ENCODE results near the gene CABCOCO1.

CABCOCO1 gene

DNA sequence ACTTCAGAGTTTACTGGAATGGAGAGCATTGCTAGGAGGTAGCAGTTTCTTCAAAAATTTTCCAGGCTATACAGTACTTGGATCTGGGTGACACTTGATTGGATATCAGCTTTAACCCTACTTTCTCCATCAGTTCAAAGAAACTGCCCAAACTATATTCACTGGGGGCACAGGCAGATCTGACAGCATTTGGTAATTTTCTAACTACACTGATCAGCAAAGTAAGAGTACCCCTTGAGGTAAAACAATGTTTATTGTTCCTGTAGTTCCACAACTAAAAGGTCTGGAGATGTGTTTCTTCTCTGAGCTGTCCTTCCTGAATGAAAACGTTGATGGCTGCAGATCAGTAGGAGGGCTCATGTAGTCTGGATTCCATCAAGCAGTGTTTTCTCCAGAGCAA lies 104.2 kb downstream of the CABCOCO1 start:
- Histone ChIP-seq H3K9me3 (ENCODE audit: control insufficient read depth, insufficient read depth, low read depth, low read length) (no peaks in the 10 kb centered on the region), H3K4me1 (ENCODE audit: control insufficient read depth, insufficient read depth, low read length) (no peaks in the 10 kb centered on the region; the same call in 1 of the 2 replicates), H3K27me3 (ENCODE audit: control insufficient read depth, insufficient read depth, low read length) (no peaks in the 10 kb centered on the region), H3K36me3 (ENCODE audit: control insufficient read depth, insufficient read depth, low read length) (no peaks in the 10 kb centered on the region), H3K4me3 (ENCODE audit: low read depth, low read length) (no peak overlapping the region), H3K9ac (ENCODE audit: low read length) (no peak overlapping the region), H3K27ac (ENCODE audit: low read depth, low read length) (no peak overlapping the region)

DNA sequence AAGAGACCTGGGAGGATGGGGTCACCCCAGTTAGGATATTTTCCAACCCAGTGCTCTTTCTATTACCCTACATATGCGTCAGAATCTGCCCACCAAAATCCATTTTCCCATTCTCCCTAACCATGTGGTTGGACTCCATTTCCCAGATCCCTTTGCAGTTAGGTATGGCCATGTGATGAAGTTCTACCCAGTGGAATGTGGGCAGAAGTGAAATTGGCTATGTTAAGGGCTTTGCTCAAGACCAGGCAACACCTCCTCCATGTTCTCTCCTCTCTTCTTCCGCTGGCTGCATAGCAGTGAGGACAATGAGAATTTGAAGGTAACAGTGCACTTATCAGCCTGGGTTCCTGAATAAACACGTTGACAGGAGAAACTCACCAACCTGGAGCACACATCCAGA lies 111.3 kb downstream of the CABCOCO1 start:
- Histone ChIP-seq H3K4me1 (ENCODE audit: control insufficient read depth, insufficient read depth, low read length) (no peaks in the 10 kb centered on the region), H3K27ac (ENCODE audit: low read depth, low read length) (no peak overlapping the region), H3K4me3 (ENCODE audit: low read depth, low read length) (no peak overlapping the region)

DNA sequence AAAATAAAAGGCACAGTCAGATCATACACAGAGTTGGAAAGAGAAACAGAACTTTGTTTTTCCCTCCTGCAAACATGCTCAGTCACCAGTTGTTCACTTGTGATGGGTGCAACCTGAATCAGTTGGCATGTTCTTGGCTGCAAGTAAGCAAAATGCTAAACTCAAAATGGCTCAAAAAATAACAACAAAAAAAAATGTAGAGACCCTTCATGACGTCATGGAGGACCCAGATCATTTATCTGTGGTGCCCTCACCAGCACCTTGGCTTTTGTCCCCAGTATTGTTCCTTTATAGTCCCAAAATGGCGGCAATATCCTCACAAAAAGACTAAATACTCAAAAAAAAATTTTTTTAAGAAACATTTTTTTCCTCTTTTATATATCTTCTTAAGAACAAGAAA lies 112.4 kb downstream of the CABCOCO1 start:
- H3K9me3 ChIP-seq (ENCODE audit: control insufficient read depth, insufficient read depth, low read depth, low read length) = no peaks in the 10 kb centered on the region
- H3K36me3 ChIP-seq (ENCODE audit: control insufficient read depth, insufficient read depth, low read length) = no peaks in the 10 kb centered on the region
- no peak overlapping the region for H3K9ac ChIP-seq (ENCODE audit: low read length)
- no peak overlapping the region for H3K4me3 ChIP-seq (ENCODE audit: low read depth, low read length)
- H3K27ac ChIP-seq (ENCODE audit: low read depth, low read length) = no peak overlapping the region
- no peaks in the 10 kb centered on the region for H3K27me3 ChIP-seq (ENCODE audit: control insufficient read depth, insufficient read depth, low read length)
- no peaks in the 10 kb centered on the region for H3K4me1 ChIP-seq (ENCODE audit: control insufficient read depth, insufficient read depth, low read length)

More for the DNA sequence above, 111.3 kb downstream of the CABCOCO1 start:
- Histone ChIP-seq H3K9me3 (ENCODE audit: control insufficient read depth, insufficient read depth, low read depth, low read length) (no peaks in the 10 kb centered on the region), H3K36me3 (ENCODE audit: control insufficient read depth, insufficient read depth, low read length) (no peaks in the 10 kb centered on the region), H3K9ac (ENCODE audit: low read length) (no peak overlapping the region), H3K27me3 (ENCODE audit: control insufficient read depth, insufficient read depth, low read length) (no peaks in the 10 kb centered on the region)

DNA sequence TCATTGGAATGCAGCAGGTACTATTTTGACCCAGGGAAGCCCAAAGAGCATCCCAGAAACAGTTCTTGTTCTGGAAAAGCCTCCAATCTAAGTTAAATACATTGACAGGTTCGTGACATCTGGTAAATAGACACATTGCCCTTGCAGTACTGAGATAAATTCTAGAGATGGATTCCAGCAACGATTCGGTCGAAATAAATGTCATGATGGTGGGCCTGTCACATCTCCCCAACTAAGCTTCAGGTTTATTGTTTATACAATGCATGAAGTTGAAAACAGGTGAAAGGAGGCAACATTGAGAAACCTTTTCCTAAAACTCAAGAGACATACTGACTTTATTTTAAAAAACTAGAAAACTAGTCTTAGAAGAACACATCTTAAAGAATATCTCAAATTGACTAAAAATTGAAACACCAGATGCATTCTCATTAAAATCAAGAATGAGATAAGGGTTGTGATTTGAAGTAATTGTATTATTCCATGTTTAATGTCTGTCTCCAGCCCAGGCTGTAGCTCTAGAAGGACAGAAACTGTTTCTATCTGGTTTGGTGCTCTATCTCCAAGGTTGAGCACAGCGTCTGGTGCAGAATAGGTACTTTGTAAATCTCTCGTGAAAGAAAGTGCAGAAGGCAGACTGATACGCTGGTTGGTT lies 114.0 kb downstream of the CABCOCO1 start:
- H3K36me3 ChIP-seq (ENCODE audit: control insufficient read depth, insufficient read depth, low read length) = no peaks in the 10 kb centered on the region
- H3K4me1 ChIP-seq (ENCODE audit: control insufficient read depth, insufficient read depth, low read length) = no peaks in the 10 kb centered on the region
- H3K9me3 ChIP-seq (ENCODE audit: control insufficient read depth, insufficient read depth, low read depth, low read length) = no peaks in the 10 kb centered on the region
- no peak overlapping the region for H3K4me3 ChIP-seq (ENCODE audit: low read depth, low read length)
- H3K27me3 ChIP-seq (ENCODE audit: control insufficient read depth, insufficient read depth, low read length) = no peaks in the 10 kb centered on the region
- no peak overlapping the region for H3K27ac ChIP-seq (ENCODE audit: low read depth, low read length)
- H3K9ac ChIP-seq (ENCODE audit: low read length) = no peak overlapping the region

DNA sequence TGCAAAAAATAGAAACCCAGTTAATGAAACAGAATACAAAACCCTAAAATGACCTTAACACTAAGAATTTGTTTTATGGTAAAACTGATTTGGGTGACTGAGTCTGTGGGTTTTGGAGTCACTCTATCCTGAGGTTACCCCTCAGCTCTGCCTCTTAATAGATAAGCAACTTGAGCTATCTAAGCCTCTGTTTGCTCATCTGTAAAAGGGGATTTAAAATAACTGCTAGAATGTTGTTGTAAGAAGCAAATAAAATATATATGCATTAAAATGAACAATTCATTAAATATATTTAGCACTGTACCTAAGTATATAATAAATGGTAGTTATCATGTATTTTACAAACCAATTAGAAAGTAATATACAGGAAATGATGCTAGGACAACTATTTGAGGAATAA lies 115.4 kb downstream of the CABCOCO1 start:
- Histone ChIP-seq H3K36me3 (ENCODE audit: control insufficient read depth, insufficient read depth, low read length) (no peaks in the 10 kb centered on the region), H3K9ac (ENCODE audit: low read length) (no peak overlapping the region), H3K9me3 (ENCODE audit: control insufficient read depth, insufficient read depth, low read depth, low read length) (no peaks in the 10 kb centered on the region), H3K27ac (ENCODE audit: low read depth, low read length) (no peak overlapping the region), H3K4me3 (ENCODE audit: low read depth, low read length) (no peak overlapping the region), H3K27me3 (ENCODE audit: control insufficient read depth, insufficient read depth, low read length) (no peaks in the 10 kb centered on the region), H3K4me1 (ENCODE audit: control insufficient read depth, insufficient read depth, low read length) (no peaks in the 10 kb centered on the region)

DNA sequence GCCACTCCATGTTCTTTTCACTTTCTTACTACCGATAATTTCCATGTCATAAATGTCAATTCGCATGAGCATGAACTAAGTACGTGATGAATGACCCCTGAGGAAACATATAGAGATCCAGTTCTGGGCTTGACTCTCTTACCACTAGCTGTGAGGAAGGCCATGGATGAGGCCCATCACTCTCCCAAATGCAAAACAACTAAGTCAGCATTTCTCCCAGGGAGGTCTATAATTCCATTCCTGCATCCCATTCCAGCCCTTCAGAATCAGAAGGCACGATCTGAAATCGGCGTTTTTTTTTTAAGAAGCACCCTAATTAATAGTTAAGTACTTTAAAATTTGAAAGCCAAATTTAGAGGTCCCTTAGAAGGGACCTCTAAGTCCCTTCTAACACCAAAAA lies 116.5 kb downstream of the CABCOCO1 start:
- H3K9ac ChIP-seq (ENCODE audit: low read length) = no peak overlapping the region
- H3K27me3 ChIP-seq (ENCODE audit: control insufficient read depth, insufficient read depth, low read length) = no peaks in the 10 kb centered on the region
- H3K4me1 ChIP-seq (ENCODE audit: control insufficient read depth, insufficient read depth, low read length) = no peaks in the 10 kb centered on the region
- H3K27ac ChIP-seq (ENCODE audit: low read depth, low read length) = no peak overlapping the region
- no peaks in the 10 kb centered on the region for H3K9me3 ChIP-seq (ENCODE audit: control insufficient read depth, insufficient read depth, low read depth, low read length)
- no peaks in the 10 kb centered on the region for H3K36me3 ChIP-seq (ENCODE audit: control insufficient read depth, insufficient read depth, low read length)
- no peak overlapping the region for H3K4me3 ChIP-seq (ENCODE audit: low read depth, low read length)

DNA sequence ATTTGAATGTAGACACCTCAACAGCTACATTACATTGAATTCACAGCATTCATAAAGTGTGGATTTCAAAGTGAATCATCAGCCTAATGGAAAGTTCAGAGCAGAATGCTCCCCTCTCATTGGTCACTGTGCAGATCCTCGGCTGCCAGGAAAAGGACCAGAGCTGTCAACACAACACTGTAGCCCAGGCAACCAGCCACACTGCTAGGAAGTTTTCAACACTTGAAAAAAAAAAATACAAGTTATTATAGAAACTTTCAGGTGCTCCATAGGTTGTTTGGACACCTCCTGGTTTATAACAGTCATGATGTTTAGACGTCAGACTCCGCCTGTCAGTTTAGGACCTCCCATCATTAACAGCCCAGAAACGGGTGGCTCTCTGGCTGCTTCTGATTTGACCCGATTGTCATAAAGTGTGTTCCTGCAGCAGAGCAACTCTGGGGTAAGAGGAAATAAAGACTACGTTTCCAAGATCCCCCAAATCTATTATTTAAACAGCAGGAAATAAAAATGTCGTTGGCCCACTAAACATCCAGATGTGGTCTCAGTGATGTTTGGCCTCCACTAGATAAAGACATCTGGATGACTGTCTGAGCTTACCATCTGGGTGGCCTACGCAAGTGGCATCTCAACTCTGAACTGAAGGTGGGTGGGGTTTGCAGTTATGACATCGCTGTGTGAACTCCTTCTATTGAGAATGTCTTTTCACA lies 117.4 kb downstream of the CABCOCO1 start:
- H3K27ac ChIP-seq (ENCODE audit: low read depth, low read length) = no peak overlapping the region
- H3K4me3 ChIP-seq (ENCODE audit: low read depth, low read length) = no peak overlapping the region
- no peaks in the 10 kb centered on the region for H3K9me3 ChIP-seq (ENCODE audit: control insufficient read depth, insufficient read depth, low read depth, low read length)
- no peak overlapping the region for H3K9ac ChIP-seq (ENCODE audit: low read length)
- no peaks in the 10 kb centered on the region for H3K27me3 ChIP-seq (ENCODE audit: control insufficient read depth, insufficient read depth, low read length)
- no peaks in the 10 kb centered on the region for H3K36me3 ChIP-seq (ENCODE audit: control insufficient read depth, insufficient read depth, low read length)
- H3K4me1 ChIP-seq (ENCODE audit: control insufficient read depth, insufficient read depth, low read length) = no peaks in the 10 kb centered on the region

DNA sequence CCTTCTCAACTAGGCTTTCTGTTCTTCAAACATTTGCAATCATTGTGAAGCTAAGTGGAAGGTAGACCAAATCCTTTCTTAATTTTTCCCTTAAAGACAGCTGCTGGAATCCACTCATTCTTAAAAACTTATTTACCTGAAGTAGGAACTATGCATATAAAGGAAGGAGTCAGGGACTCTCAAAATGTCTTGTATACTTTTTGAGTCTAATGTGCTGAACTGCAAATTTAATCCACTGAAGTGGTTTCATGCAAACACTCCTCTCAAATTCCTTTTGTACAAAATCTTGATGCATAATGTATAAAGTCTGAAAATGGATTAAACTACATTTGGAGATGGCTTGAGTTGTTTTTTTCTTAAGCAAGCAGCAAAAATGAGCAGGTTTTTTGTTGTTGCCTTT lies 118.0 kb downstream of the CABCOCO1 start:
- no peak overlapping the region for H3K4me3 ChIP-seq (ENCODE audit: low read depth, low read length)
- H3K4me1 ChIP-seq (ENCODE audit: control insufficient read depth, insufficient read depth, low read length) = no peaks in the 10 kb centered on the region
- H3K9me3 ChIP-seq (ENCODE audit: control insufficient read depth, insufficient read depth, low read depth, low read length) = no peaks in the 10 kb centered on the region
- H3K27me3 ChIP-seq (ENCODE audit: control insufficient read depth, insufficient read depth, low read length) = no peaks in the 10 kb centered on the region
- H3K36me3 ChIP-seq (ENCODE audit: control insufficient read depth, insufficient read depth, low read length) = no peaks in the 10 kb centered on the region
- H3K9ac ChIP-seq (ENCODE audit: low read length) = no peak overlapping the region
- no peak overlapping the region for H3K27ac ChIP-seq (ENCODE audit: low read depth, low read length)

DNA sequence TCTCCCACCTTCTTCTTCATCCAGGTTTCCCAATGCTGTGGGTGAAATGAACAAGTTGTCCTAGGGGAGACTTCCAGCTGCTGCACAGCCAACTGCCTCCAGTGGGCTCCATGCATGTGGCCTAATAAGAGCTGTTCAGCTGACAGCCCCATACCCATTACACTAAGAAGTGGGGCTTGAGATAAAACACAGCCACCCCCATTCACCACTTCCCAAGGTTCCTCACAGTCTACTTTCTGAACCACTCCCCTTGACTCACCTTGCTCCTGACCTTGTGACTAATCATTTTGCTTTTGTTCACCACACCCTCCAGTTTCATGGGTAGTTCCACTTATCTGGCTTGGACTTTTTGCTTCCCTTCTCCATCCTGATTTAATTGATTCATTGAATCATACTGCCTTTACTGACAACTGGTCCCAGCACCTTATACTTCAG lies 119.3 kb downstream of the CABCOCO1 start:
- H3K27ac ChIP-seq (ENCODE audit: low read depth, low read length) = no peak overlapping the region
- H3K4me3 ChIP-seq (ENCODE audit: low read depth, low read length) = no peak overlapping the region
- no peaks in the 10 kb centered on the region for H3K9me3 ChIP-seq (ENCODE audit: control insufficient read depth, insufficient read depth, low read depth, low read length)
- no peaks in the 10 kb centered on the region for H3K4me1 ChIP-seq (ENCODE audit: control insufficient read depth, insufficient read depth, low read length)
- H3K9ac ChIP-seq (ENCODE audit: low read length) = no peak overlapping the region
- H3K36me3 ChIP-seq (ENCODE audit: control insufficient read depth, insufficient read depth, low read length) = no peaks in the 10 kb centered on the region
- H3K27me3 ChIP-seq (ENCODE audit: control insufficient read depth, insufficient read depth, low read length) = no peaks in the 10 kb centered on the region

DNA sequence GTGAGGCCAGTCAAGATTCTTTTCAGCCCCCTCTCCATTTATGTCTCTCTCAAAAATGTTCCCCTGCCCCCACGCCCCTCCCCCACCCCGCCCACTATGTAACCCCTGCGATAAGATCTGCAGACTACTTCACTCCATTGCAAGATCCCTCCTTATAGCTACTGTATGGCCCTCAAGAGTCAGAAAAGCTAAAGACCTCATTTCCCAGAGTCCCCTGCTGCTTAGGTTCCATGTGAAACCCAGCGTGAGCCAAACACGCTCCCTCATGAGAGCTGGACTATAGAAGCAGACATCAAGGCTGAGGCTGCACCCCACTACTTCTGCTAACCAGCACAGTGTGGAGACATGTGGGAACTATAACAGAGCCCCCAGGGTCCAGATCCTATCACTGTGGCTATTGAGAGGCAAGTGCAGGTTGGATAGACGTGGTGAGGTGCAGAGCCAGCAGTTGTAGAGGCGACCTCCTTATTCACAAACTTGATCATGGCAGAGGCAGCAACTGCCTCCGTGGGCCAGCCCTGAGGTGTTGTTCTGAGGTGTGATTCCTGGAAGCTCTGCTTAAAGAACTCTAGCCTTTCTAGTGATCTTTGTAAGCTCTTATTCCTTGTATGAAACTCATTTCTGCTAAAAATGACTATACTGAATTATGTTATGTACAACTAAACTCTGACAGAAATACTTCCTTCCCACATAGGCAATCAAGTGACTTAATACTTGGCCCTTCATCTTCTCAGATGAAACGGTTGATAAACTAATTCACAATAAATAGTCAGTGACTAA lies 121.8 kb downstream of the CABCOCO1 start:
- Histone ChIP-seq H3K9me3 (ENCODE audit: control insufficient read depth, insufficient read depth, low read depth, low read length) (no peaks in the 10 kb centered on the region), H3K4me1 (ENCODE audit: control insufficient read depth, insufficient read depth, low read length) (no peaks in the 10 kb centered on the region), H3K27ac (ENCODE audit: low read depth, low read length) (no peak overlapping the region), H3K4me3 (ENCODE audit: low read depth, low read length) (no peak overlapping the region), H3K27me3 (ENCODE audit: control insufficient read depth, insufficient read depth, low read length) (no peaks in the 10 kb centered on the region), H3K36me3 (ENCODE audit: control insufficient read depth, insufficient read depth, low read length) (no peaks in the 10 kb centered on the region), H3K9ac (ENCODE audit: low read length) (no peak overlapping the region)

DNA sequence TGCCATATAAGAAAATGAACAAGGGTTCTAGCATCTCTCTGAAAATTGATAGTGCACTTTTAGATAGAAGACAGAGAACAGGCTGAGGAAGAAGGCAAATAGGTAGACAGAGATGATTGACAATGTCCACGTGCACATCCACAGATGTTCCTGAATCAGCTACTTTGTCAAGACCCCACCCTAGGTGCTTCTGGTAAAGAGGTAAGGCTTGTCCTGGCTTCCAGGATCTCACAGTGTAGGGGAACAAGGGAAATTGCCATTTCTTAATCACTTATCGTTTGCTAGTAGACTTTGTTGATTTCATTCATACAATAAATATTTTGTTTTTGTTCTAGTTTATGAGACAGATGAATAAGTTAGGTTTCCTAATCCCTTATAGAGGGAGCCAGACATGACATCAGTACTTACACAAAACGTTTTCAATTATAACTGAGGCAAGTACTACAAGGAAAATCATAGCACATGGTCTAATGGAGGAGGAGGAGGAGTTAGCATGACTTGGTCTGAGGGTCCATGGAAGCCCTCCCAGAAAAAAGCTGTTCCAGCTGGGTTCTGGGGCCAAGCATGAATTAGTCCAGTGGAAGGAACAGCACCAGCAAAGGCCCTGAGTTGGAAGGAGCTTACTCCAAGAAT lies 122.9 kb downstream of the CABCOCO1 start:
- Histone ChIP-seq H3K9ac (ENCODE audit: low read length) (no peak overlapping the region), H3K27ac (ENCODE audit: low read depth, low read length) (no peak overlapping the region)

More for the DNA sequence above, 122.9 kb downstream of the CABCOCO1 start:
- H3K4me3 ChIP-seq (ENCODE audit: low read depth, low read length) = no peak overlapping the region
- no peaks in the 10 kb centered on the region for H3K4me1 ChIP-seq (ENCODE audit: control insufficient read depth, insufficient read depth, low read length)
- H3K9me3 ChIP-seq (ENCODE audit: control insufficient read depth, insufficient read depth, low read depth, low read length) = no peaks in the 10 kb centered on the region
- H3K27me3 ChIP-seq (ENCODE audit: control insufficient read depth, insufficient read depth, low read length) = no peaks in the 10 kb centered on the region
- no peaks in the 10 kb centered on the region for H3K36me3 ChIP-seq (ENCODE audit: control insufficient read depth, insufficient read depth, low read length)

Measured in HUES6 (cell line).